Hepatocyte (in vitro differentiated cells): ENCODE results near the gene MYBPC3. TPM values are rescaled to one million over a fixed set of nuclear protein-coding genes. Genes with fewer than 3 reads are reported as not detected.

Source experiments
- DNase-seq: peaks from one replicate; pipeline ENCODE4 v3.0.0-alpha.2; 2016; ENCODE audit warnings: low spot score
- H2AFZ ChIP-seq: fragments of 200-600 bp; sonication (generic); 2 replicates; pipeline ENCODE4 v1.6.0; 2016; ENCODE audit warnings: antibody characterized with exemption, mild to moderate bottlenecking
- H3K27ac ChIP-seq: fragments of 200-600 bp; sonication (generic); 2 replicates; pipeline ENCODE4 v1.5.1; 2016; ENCODE audit warnings: mild to moderate bottlenecking
- H3K27me3 ChIP-seq: fragments of 200-600 bp; sonication (generic); 2 replicates; pipeline ENCODE4 v1.6.1; 2016
- H3K36me3 ChIP-seq: fragments of 200-600 bp; sonication (generic); replicated peaks from 2 replicates; pipeline ENCODE4 v1.5.1; 2016; ENCODE audit warnings: low read depth; ENCODE audit not compliant: insufficient read depth
- H3K4me1 ChIP-seq: fragments of 200-600 bp; sonication (generic); 2 replicates; pipeline ENCODE4 v1.5.1; 2016; ENCODE audit warnings: mild to moderate bottlenecking, moderate library complexity; ENCODE audit not compliant: insufficient read depth
- H3K4me2 ChIP-seq: fragments of 200-600 bp; sonication (generic); 2 replicates; pipeline ENCODE4 v1.6.0; 2016
- H3K4me3 ChIP-seq: fragments of 200-600 bp; sonication (generic); 2 replicates; pipeline ENCODE4 v1.5.1; 2016; ENCODE audit warnings: mild to moderate bottlenecking
- H3K79me2 ChIP-seq: fragments of 200-600 bp; sonication (generic); 2 replicates; pipeline ENCODE4 v1.6.0; 2017; ENCODE audit warnings: mild to moderate bottlenecking
- H3K9me2 ChIP-seq: fragments of 200-600 bp; sonication (generic); replicated peaks from 2 replicates; pipeline ENCODE4 v1.6.0; 2017; ENCODE audit warnings: mild to moderate bottlenecking; ENCODE audit not compliant: insufficient read depth
- H3K9me3 ChIP-seq: fragments of 200-600 bp; sonication (generic); 2 replicates; pipeline ENCODE4 v1.5.1; 2016; ENCODE audit warnings: low read depth, mild to moderate bottlenecking
- H4K20me1 ChIP-seq: fragments of 200-600 bp; sonication (generic); 2 replicates; pipeline ENCODE4 v1.6.0; 2016; ENCODE audit warnings: mild to moderate bottlenecking; ENCODE audit not compliant: insufficient read depth, poor library complexity, severe bottlenecking
- CTCF ChIP-seq: fragments of 200-600 bp; sonication (generic); IDR thresholded peaks from 2 replicates; pipeline ENCODE4 v1.5.1; 2016; ENCODE audit warnings: antibody characterized with exemption, mild to moderate bottlenecking; ENCODE audit not compliant: poor library complexity
- EZH2 ChIP-seq: fragments of 200-600 bp; sonication (generic); IDR thresholded peaks from 2 replicates; pipeline ENCODE4 v1.6.1; 2016; ENCODE audit warnings: antibody characterized with exemption, mild to moderate bottlenecking, borderline replicate concordance
- EZH2phosphoT487 ChIP-seq: fragments of 200-600 bp; sonication (generic); IDR thresholded peaks from one replicate; pipeline ENCODE4 v1.6.1; 2018; ENCODE audit warnings: antibody characterized with exemption, mild to moderate bottlenecking, low read depth, moderate library complexity; ENCODE audit not compliant: unreplicated experiment, severe bottlenecking
- WGBS: methylation state at CpG from one replicate; pipeline ENCODE4 v1.1.6; 2016; ENCODE audit warnings: low lambda C conversion rate; ENCODE audit errors: missing lambda C conversion rate; 5-methylcytosine and 5-hydroxymethylcytosine counted together
- polyA plus RNA-seq: library from polyadenylated mRNA; unstranded; fragments of >200 nt; fragmentation: Nextera tagmentation; extraction: Ambion mirVana; gene quantifications from 2 replicates; pipeline ENCODE4 v1.2.1, GENCODE V29; 2016
- total RNA-seq: library from RNA; depleted of rRNA; stranded (reverse); fragments of >200 nt; gene quantifications from 2 replicates; pipeline ENCODE4 v1.2.3, GENCODE V29; 2014

The MYBPC3 gene
- total and polyA plus RNA-seq, 2 experiments from 2014 or later = 0.51 to 1.4 TPM

DNA sequence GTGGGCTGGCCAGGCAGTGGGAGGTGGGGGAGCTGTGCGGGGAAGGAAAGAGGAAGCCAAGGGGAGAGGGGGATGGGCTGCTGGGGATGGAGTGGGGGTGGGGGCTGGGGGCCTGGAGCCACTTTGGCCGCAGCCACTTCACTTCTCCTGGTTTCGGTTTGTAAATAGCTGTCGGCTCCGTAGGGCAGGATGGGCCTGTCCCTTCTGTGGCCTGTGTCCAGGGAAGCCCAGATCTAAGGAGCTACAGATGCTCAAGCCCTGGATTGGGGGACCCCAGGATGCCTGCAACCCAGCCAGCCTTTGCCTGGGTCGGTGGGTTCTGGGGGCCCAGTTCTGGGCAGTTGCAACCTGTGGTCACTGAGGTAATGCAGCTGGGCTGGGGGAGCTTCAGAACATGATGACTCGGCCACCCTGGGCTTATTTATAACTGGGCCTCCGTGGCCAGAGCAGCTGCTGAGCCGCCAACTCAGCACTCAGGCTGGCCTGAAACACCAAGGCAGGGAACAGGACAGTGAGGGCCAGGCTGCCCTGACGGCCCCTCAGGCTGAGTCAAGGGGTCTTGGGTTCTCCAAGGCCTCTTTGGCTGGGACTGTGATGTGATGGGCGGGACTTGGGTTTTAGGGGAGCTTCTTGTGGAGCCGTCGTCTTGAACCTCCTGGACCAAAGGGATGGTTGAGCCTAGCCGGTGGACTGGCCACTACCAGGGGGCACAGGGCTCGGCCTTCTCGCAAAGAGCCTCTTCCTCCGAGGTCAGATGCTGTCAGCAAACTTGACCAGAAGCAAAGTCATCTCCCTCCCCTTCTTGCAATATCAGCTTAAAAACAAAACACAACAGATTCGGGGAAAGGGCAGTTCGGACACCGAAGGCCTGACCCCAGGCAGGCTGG lies 40.9 kb upstream of the MYBPC3 start:
- H3K4me3 ChIP-seq = no peak overlapping the region
- no peak overlapping the region for H3K27ac ChIP-seq
- H4K20me1 ChIP-seq = no peaks in the 10 kb centered on the region
- no peak overlapping the region for H2AFZ ChIP-seq
- no peaks in the 10 kb centered on the region for H3K9me3 ChIP-seq
- H3K36me3 ChIP-seq = no peaks in the 10 kb centered on the region
- 81% methylated on average over 19 of the region's 20 CpGs for WGBS
- H3K9me2 ChIP-seq = no peaks in the 10 kb centered on the region
- peak; percentile 40 for DNase-seq
- H3K79me2 ChIP-seq = no peaks in the 10 kb centered on the region
- no peaks in the 10 kb centered on the region for H3K4me1 ChIP-seq
- TF ChIP-seq EZH2 = no peak
- TF ChIP-seq CTCF = no peak
- no peak for TF ChIP-seq EZH2phosphoT487
- no peak overlapping the region for H3K4me2 ChIP-seq
- H3K27me3 ChIP-seq = no peaks in the 10 kb centered on the region

DNA sequence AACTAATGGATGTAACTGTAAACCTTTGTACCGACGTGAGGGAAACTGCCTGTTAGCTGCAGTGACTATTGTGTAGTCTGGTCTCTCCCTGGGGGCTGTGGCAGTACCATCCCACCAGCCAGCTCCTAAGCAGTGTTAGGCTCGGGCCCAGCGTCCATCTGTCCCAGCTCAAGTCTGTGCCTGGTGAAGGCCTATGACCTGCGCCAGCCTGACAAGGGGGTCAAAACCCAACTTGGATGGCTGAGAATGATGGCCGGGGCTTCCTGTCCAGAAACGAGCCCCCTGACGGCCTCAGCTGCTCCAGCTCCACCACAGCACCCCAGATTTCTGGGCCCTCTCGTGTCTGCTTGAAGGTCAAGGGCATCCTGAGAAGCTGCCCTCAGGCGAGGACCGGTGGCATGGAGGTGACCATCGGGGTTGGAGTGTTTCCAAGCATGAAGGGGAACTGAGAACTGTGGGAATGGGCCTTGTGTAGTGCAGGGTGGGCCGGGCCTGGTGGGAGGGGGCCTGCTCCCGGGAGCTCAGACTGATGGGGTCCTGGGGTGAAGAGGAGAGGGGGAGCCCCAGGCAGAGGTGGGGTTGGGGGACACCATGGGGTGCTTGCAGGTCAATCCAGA lies 40.2 kb upstream of the MYBPC3 start:
- TF ChIP-seq EZH2phosphoT487 (no peak), CTCF (no peak), EZH2 (no peak)
- H3K4me3 ChIP-seq = no peak overlapping the region
- no peaks in the 10 kb centered on the region for H3K36me3 ChIP-seq
- no peak overlapping the region for H3K27ac ChIP-seq
- no peaks in the 10 kb centered on the region for H3K9me2 ChIP-seq
- no peak overlapping the region for H2AFZ ChIP-seq
- H3K9me3 ChIP-seq = no peaks in the 10 kb centered on the region
- WGBS = 93% methylated on average over 13 of the region's 14 CpGs
- no peaks in the 10 kb centered on the region for H3K27me3 ChIP-seq
- H4K20me1 ChIP-seq = no peaks in the 10 kb centered on the region
- DNase-seq = no peak
- H3K79me2 ChIP-seq = no peaks in the 10 kb centered on the region
- H3K4me1 ChIP-seq = no peaks in the 10 kb centered on the region
- no peak overlapping the region for H3K4me2 ChIP-seq

DNA sequence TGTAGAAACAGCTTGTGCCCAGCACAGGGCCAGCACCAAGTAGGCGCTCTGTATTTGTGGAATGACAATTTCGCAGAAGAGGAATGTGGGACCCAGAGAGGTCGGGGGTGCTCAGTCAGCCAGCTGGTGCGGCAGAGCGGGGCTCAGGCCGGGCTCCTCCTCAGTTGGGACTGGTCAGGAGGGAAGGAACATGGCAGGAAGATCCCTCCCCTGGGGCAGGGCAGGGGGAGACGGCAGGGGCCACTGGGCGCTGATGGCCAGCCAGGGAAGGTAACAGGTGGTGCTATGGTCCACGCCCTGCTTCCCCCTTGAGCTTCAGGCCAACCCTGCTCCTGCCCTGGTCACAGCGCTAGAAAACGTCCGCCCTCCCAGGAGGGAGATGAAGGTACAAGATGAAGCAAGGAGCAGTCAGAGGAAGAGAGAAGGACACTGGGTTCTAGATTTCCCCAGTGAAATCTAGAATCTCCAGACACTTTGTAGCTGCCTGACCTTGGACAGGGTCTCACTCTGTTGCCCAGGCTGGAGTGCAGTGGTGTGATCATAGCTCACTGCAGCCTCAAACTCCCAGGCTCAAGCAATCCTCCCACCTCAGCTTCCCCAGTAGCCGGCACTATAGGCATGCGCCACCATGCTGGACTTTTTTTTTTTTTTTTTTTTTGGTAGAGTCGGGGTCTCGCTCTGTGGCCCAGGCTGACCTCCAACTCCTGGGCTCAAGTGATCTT lies 39.4 kb upstream of the MYBPC3 start:
- no peaks in the 10 kb centered on the region for H3K79me2 ChIP-seq
- H3K4me3 ChIP-seq = no peak overlapping the region
- H3K36me3 ChIP-seq = no peaks in the 10 kb centered on the region
- no peaks in the 10 kb centered on the region for H3K4me1 ChIP-seq
- H3K9me3 ChIP-seq = no peaks in the 10 kb centered on the region
- H3K9me2 ChIP-seq = no peaks in the 10 kb centered on the region
- 89% methylated on average over 15 of the region's 16 CpGs for whole genome bisulfite sequencing
- no peaks in the 10 kb centered on the region for H4K20me1 ChIP-seq
- H3K27ac ChIP-seq = no peak overlapping the region
- DNase-seq = no peak
- H2AFZ ChIP-seq = no peak overlapping the region
- TF ChIP-seq EZH2 = no peak
- TF ChIP-seq EZH2phosphoT487 = no peak
- no peak for TF ChIP-seq CTCF
- no peaks in the 10 kb centered on the region for H3K27me3 ChIP-seq
- H3K4me2 ChIP-seq = no peak overlapping the region
